Neutrophil (primary cell): ENCODE results near the gene FBN2.

Experiments used
- H3K27ac ChIP-seq: fragments of 200-600 bp; sonication (generic); 2 replicates; pipeline ENCODE4 v1.5.1; 2016; ENCODE audit warnings: mild to moderate bottlenecking, moderate library complexity
- H3K27me3 ChIP-seq: fragments of 200-600 bp; sonication (generic); 2 replicates; pipeline ENCODE4 v1.6.0; 2016; ENCODE audit warnings: mild to moderate bottlenecking
- H3K36me3 ChIP-seq: fragments of 200-600 bp; sonication (generic); 2 replicates; pipeline ENCODE4 v1.5.1; 2017
- H3K4me1 ChIP-seq, 2 experiments: fragments of 200-600 bp in 1 of 2; sonication (generic) in 1 of 2; 1 replicate in 1 of 2; 2 replicates in 1 of 2; pipeline versions ENCODE4 v1.5.1 to v1.6.1; 2013 to 2016; ENCODE audit warnings: low read depth in 1 of 2, low read length in 1 of 2, mild to moderate bottlenecking in 1 of 2, moderate library complexity in 1 of 2; ENCODE audit not compliant: control insufficient read depth in 1 of 2, insufficient read depth in 1 of 2
- H3K4me3 ChIP-seq, 2 experiments: fragments of 200-600 bp in 1 of 2; sonication (generic) in 1 of 2; 1 replicate in 1 of 2; 2 replicates in 1 of 2; pipeline ENCODE4 v1.5.1; 2013 to 2016; ENCODE audit warnings: low read depth in 1 of 2, low read length in 1 of 2, mild to moderate bottlenecking in 1 of 2, moderate library complexity in 1 of 2
- H3K9me3 ChIP-seq: fragments of 200-600 bp; sonication (generic); 2 replicates; pipeline ENCODE4 v1.5.1; 2016
- TF ChIP-seq, protein P1 (sequence below): fragments of 200-600 bp; sonication (generic); IDR thresholded peaks from 2 replicates; pipeline ENCODE4 v1.5.1; 2016; ENCODE audit warnings: antibody characterized with exemption

FBN2 gene

DNA sequence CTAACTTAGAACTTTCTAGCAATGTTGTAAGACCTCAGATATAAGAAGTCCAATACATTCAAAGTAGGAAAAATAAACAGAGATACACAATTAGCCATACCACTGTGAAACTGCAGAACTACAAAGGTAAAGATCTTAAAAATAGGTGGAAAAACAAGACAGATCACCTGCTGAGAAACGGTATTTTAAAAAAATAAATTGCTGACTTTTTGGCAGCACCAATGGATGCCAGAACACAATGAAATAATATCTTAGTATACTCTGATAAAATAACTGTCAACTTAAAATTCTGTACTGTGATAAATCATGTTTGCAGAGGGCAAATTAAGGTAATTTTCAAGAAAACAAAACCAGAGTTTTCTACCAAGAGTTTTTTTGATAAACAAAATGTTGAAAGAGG is 138.9 kb downstream of the FBN2 start:
- H3K27me3 ChIP-seq: no peaks in the 10 kb centered on the region

DNA sequence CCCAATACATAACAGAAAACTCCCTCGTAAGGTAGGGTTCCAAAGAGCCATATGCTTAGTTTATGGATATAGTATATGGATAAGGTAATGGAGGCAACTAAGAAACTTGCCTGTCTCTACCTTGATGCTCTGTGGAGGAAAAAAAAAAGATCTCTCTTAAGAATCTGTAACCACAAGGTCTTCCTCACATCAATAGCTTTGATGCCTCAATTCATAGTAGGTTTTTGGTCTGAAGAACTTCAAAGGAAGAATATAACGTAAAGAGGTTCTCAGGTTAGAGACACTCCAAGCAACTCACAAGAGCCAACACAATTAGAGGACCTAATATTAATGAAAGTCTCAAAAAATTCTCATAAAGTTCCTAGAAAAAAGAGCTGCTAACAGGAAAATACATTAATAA is 140.2 kb downstream of the FBN2 start:
- TF ChIP-seq, protein P1, sequence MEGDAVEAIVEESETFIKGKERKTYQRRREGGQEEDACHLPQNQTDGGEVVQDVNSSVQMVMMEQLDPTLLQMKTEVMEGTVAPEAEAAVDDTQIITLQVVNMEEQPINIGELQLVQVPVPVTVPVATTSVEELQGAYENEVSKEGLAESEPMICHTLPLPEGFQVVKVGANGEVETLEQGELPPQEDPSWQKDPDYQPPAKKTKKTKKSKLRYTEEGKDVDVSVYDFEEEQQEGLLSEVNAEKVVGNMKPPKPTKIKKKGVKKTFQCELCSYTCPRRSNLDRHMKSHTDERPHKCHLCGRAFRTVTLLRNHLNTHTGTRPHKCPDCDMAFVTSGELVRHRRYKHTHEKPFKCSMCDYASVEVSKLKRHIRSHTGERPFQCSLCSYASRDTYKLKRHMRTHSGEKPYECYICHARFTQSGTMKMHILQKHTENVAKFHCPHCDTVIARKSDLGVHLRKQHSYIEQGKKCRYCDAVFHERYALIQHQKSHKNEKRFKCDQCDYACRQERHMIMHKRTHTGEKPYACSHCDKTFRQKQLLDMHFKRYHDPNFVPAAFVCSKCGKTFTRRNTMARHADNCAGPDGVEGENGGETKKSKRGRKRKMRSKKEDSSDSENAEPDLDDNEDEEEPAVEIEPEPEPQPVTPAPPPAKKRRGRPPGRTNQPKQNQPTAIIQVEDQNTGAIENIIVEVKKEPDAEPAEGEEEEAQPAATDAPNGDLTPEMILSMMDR: no peak

More for the DNA sequence above, 138.9 kb downstream of the FBN2 start:
- H3K9me3 ChIP-seq: no peaks in the 10 kb centered on the region
- TF ChIP-seq, protein P1: no peak
- H3K36me3 ChIP-seq: no peaks in the 10 kb centered on the region
- no peak overlapping the region for H3K27ac ChIP-seq
- no peak overlapping the region for H3K4me3 ChIP-seq
- no peaks in the 10 kb centered on the region for H3K4me1 ChIP-seq

DNA sequence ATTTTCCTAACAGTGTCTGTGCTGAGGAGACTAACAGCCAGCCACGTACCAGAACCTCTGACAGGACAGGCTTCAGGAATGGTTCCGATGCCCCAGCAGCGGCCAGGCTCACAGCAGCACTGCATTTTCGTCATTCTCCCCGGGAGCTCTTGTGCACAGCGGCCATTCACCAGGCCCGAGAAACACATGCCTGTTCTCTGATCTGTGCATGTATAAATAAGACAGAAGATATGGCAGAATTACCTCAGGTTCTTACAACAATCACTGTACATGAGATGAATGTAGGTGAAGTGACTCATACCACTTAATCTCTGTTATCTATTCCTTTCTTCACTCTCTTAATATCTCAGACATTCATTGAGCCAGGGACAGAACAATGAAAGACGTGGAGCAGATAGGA is 143.0 kb downstream of the FBN2 start:
- Histone ChIP-seq H3K27me3 (no peaks in the 10 kb centered on the region), H3K36me3 (no peaks in the 10 kb centered on the region), H3K9me3 (no peaks in the 10 kb centered on the region), H3K4me1 (no peaks in the 10 kb centered on the region), H3K4me3 (no peak overlapping the region), H3K27ac (no peak overlapping the region)
- TF ChIP-seq, protein P1: no peak

More for the DNA sequence above, 140.2 kb downstream of the FBN2 start:
- Histone ChIP-seq H3K4me3 (no peak overlapping the region), H3K4me1 (no peaks in the 10 kb centered on the region), H3K27me3 (no peaks in the 10 kb centered on the region), H3K9me3 (no peaks in the 10 kb centered on the region), H3K27ac (no peak overlapping the region), H3K36me3 (no peaks in the 10 kb centered on the region)

DNA sequence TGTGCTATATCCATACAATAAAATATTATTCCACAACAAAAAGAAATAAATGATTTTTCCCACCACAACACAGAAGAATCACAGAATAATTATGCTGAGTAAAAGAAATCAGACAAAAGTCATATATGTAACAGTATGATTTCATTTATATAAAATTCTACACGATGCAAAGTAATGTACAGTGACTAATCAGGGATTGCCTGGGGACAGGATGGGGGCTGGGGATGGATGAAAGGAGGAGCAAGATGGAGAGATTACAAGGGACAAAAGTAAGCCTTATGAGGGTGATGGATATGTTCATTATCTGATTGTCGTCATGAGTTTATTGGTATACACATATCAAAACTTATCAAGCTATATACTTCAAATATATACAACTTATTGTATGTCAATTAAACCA is 154.0 kb downstream of the FBN2 start:
- H3K9me3 ChIP-seq: no peaks in the 10 kb centered on the region
- H3K4me1 ChIP-seq: no peaks in the 10 kb centered on the region
- TF ChIP-seq, protein P1: no peak
- no peak overlapping the region for H3K27ac ChIP-seq
- H3K27me3 ChIP-seq: no peaks in the 10 kb centered on the region
- H3K4me3 ChIP-seq: no peak overlapping the region
- no peaks in the 10 kb centered on the region for H3K36me3 ChIP-seq

DNA sequence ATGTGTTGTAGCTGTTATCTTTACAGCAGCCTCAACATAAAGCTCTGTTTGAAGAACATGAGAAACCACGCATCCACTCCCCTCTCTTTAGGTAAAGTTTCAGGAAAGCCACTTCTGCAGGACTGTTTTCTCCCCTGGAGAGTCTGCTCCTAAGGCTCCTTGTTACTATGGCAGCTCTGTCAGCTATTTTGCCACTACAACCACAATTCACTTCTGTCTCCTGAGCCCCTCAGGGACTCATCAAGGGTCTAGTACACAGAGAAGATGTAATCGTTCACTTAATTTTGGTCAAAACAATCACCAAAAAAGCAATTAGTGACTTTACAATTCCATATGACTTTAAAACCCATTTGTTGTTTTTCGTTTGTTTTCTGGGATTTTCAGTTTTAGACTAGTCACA is 157.7 kb downstream of the FBN2 start:
- H3K4me1 ChIP-seq: no peaks in the 10 kb centered on the region
- TF ChIP-seq, protein P1: no peak
- H3K27me3 ChIP-seq: no peaks in the 10 kb centered on the region

DNA sequence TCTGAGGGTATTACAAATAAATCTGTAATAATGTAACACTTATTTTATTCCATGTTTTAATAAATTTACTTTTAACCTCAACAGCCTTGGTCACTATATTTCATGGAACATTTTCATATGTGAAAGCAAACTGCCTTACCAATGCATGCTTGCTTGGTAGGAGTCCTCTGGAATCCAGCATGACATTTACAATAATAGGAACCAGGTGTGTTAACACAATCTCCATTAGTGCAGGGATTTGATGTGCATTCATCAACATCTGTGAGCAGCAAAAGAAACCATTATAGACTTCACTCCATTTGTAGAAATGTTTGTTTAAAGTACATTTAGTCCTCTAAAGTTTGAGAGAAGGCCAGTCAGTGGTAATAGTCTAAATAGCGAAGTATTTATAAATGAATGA is 159.4 kb downstream of the FBN2 start:
- no peak overlapping the region for H3K27ac ChIP-seq
- no peaks in the 10 kb centered on the region for H3K36me3 ChIP-seq
- TF ChIP-seq, protein P1: no peak
- H3K9me3 ChIP-seq: no peaks in the 10 kb centered on the region
- no peak overlapping the region for H3K4me3 ChIP-seq
- no peaks in the 10 kb centered on the region for H3K27me3 ChIP-seq
- no peaks in the 10 kb centered on the region for H3K4me1 ChIP-seq

More for the DNA sequence above, 157.7 kb downstream of the FBN2 start:
- Histone ChIP-seq H3K4me3 (no peak overlapping the region), H3K9me3 (no peaks in the 10 kb centered on the region), H3K27ac (no peak overlapping the region), H3K36me3 (no peaks in the 10 kb centered on the region)
